Dermis microvascular lymphatic vessel endothelial cell (primary cell): Measurements from ENCODE around the gene C16orf74. TPM values are rescaled to one million over a fixed set of nuclear protein-coding genes. Genes with fewer than 3 reads are reported as not detected.

Experiments used
- DNase-seq, 2 donors: peaks; one replicate each; pipeline versions ENCODE4 v3.0.0 to v3.0.0-alpha.2; 2010; ENCODE audit warnings: low read depth in 2 of 2
- total RNA-seq: library from RNA; depleted of rRNA; stranded (reverse); fragments of >200 nt; gene quantifications from 2 replicates; pipeline ENCODE4 v1.2.1, GENCODE V29; 2014

C16orf74 gene
- total RNA-seq, 1 donor from 2014 or later, result 9.6 TPM

DNA sequence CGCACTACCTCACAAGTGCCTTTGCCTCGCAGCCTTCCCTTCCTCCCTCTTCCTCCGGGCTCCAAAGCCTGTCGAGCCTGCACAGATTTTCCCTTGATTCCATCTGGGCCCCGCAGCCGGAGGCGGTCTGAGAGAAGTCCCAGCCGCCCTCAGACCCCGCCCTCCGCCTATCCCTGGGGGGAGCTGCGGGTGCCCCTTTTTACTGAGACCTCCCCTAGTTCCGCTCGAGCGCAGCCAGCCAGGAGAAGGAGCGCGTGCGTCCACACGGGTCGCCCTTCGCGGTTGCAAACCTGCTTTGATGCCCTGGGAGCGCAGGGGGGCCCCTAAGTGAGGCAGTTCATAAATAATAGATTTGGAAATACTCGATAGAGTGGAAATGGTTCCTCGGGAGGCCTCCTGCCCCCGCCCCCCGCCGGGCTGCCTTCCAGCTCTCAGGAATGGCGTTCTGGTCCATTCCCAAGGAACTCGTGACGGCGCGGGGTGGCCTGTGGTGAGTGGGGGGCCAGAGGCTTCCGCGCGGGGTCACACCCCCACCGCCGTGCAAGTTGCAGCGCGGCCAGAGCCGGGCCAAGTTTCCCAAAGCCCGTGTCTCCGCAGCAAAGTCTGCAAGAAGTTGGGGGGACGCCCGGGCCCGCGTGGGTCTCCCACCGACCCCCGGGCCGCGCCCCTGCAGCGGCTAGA, 610 bp downstream of the C16orf74 start:
- peak in 1 of 2 donors; percentile 34 for DNase-seq

DNA sequence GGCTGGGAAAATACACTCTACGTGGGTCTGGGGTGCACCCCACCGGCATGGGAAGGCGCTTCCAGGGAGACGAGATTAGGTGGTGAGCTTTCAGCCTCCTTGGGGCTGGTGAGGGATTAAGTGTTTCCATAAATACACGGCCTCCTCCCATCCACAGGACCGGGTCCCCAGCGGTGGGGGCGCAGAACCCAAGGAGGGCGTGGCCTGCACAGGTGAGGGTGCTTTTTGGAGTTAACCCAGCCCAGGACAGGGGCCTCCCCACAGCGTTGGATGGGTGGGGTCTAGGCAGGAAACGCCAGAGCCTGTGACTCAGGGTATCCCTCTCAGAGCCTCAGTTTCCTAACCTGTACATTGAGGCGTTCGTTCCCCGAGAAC, 1.1 kb downstream of the C16orf74 start:
- DNase-seq, result no peak

DNA sequence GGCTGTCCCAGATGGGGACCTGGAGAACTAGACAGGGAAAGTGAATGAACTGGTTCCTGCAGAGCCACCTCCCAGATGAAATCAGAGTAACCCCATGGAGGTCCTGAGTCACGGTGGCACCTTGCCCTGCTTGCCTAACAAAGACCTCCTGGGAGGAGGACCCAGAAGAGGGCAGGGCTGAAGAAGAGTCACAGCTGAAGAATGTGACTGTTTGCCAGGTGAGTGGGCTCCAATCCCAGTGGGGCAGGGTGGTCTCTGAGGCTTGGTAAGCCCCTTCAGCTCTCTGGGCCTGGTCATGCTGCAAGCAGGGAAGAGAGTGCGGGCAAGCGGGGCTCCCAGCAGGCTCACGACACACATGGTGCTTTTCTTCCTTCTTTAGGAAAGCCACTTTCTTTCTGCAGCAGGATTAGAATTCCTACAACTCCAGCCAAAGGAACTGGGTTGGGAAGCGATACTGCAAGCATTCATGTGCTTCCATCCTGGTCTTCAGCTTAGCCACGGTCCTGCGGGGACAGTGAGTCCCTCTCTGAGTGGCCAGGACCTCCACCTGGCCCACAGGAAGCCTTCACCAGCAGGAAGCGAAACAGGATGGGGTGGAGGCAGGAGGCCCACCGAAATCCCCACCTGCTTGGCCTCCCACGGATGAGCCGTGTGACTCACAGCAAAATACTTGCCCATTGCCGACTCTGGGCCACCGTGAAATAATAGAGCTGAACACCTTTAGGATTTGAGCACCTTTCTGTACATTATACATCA, 4.3 kb downstream of the C16orf74 start:
- no peak for DNase-seq

DNA sequence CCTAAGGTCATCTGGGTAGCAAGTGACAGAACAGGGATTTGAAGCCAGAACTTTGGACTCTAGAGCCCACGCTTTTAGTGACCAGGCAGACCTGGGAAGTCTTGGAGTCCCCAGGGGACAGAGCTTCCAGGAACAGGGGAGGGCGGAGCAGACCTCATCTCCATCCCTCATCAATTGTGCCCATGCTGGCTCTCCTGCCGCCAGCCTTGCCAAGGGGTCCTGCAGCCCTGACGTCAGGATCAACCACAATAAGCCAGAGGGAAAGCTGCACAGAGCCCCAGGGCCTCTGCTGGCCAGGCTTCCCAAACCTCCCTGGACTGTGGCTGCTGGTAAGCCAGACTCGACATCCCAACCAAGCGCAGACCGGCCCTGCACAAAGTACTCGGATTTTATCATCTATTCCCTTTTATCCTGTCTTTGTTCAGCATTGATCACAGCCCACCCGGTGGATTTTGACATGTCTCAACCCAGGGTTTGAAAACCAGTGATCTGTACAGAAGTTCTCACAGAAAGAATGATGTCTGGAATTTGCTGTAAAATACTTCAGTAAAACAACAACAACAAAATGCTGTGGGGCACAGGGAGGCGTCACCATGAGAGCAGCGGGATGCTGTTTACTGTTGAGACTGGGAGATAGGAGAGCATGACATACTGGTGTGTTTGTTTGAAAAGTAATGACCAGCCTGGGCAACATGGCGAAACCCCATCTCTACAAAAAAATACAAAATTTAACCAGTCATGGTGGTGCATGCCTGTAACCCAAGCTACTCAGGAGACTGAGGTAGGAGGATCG, 11.8 kb downstream of the C16orf74 start:
- no peak for DNase-seq

DNA sequence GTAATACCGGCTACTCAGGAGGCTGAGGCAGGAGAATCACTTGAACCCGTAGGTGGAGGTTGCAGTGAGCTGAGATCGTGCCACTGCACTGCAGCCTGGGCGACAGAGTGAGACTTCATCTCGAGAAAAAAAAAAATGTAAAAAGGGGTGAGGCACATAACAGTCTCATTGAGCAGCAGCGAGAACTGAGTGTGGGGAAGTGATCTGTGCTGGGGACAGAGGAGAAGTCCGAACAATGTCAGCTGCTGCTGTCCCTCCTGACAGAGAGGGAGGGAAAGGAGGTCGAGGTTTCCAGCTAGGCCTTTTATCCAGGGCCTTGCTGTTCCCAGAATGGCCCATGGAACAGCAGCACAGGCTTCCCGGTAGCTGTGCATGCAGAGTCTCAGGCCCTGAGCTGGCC, 14.0 kb downstream of the C16orf74 start:
- no peak for DNase-seq

DNA sequence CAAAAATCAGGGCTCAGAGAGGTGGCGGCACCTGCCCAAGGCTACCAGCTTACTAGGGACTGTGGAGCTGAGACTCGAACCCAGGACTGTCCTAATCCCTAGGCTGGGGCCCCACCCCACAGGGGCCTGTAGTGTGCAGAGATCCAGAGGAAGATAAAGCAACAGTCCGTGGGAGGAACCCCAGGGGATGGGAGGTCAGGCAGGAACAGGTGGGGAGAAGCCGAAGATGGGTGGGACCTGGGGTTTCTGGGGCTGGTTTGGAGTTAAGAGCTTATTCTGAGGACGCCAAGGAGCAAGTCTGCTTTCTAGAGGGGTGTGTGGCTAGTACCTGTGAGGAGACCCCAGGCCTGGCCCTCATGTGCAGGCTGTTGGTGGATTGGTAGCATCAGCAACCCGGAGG, 14.9 kb downstream of the C16orf74 start:
- no peak for DNase-seq

DNA sequence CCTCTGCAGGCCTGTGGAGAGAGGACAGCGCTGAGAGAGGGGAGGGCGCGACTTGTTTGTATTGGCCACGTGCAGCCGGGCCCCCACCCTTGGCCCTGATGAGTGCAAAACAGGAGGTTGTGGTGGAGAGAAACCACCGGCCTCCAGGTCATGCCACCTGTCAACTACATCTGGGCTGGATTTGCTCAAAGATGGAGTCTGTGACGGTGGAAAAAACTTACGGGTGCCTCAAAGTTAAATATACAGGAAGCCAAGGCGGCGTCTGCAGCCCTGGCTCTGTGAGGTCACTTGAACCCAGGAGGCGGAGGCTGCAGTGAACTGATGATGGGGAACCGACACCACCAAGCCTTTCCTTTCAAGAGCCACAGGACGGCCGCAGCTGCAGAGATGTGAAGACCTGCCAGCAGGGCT, 15.7 kb downstream of the C16orf74 start:
- no peak for DNase-seq

DNA sequence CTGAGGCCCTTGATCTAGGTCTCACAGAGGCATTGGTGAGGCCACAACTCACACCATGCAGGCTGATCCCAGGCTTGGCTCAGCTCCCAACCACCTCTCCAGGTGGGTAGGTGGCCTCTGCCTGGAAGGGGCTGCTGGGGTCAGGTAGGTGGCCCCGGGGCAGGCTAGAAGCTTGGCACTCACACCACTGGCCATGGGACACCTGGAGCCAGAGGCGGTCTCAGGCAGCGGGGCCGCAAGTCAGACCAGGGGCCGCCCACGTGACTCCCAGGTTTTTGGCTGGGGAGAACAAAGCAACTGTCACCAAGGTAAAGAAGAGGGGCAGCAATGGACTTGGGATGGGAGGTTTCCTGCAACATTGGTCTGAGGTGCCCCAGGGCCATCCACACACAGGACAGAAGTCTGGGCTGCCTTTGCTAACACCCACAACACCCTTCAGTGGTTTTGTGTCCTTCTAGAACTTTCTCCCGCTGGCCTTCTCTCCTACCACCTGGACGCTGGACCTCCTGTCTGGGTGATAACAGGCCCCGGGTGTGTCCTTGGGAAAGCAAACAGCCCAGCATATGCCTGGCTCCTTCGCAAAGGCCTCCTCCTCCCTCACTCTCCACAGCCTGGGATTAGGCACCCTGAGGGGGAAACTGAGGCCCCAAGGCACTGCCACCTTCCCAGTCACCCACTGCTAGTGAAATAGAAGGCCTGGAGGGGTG, 16.4 kb downstream of the C16orf74 start:
- DNase-seq, result no peak

DNA sequence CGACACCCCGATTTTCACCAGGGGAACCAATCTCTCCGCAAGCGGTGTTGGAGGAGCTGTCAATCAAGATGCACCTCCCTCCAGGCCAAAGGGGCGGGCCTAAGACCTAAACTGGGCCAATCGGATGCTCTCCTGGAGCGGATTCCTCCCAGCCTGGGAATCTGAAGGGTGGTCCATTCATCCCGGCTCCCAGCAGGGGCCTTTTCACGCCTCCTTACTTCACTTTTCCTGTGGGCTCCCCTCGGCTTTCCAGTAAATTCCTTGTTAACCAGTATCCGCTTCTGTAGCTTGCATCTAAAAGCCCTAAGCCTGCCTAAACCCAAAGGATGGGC, 17.1 kb downstream of the C16orf74 start:
- no peak for DNase-seq

DNA sequence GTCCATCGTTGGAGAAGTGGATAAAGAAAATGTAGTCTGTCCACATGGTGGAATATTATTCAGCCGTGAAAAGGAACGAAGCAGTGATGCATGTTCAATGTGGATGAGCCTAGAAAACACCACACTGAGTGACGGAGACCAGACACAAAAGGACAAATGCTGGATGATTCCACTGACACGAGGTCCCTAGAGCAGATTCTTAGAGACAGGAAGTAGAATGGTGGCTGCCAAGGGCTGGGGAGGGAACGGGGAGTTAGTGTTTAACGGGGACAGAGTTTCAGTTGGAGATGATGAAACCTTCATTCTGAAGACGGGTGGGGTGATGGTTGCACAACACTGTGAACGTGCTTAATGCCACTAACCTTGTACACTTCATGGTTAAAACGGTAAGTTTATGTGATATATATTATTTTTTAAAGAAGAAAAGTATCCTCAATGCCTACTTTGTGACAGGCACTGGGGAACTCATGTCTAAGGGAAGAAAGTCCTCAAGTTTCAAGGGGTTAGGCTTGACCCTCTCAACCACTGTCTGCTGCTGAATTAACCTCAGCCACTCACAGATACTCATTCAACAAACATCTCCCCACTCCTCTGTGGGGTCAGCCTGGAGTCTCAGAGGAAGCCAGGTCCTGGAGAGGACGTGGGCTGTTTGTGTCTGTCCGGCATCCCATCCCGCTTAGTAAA, 17.6 kb downstream of the C16orf74 start:
- no peak for DNase-seq

DNA sequence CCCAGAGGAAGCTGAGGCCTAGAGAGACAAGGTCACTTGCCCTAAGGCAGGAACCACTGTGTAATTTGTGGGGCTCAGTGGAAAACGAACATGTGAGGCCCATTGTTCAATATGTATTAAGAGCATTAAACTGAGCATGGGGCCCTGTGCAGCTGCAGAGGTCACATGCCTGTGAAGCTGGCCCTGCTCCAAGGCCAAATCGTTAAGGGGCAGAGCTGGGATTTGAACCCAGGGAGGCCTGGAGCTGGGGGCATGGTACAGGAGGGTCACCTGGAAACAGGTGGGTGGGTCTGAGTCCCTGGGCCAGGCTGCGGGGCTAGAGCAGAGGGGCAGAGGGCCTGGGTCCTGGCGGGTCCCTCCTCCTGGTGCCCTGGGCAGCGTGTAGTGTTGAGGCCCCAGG, 19.7 kb downstream of the C16orf74 start:
- DNase-seq, result no peak

DNA sequence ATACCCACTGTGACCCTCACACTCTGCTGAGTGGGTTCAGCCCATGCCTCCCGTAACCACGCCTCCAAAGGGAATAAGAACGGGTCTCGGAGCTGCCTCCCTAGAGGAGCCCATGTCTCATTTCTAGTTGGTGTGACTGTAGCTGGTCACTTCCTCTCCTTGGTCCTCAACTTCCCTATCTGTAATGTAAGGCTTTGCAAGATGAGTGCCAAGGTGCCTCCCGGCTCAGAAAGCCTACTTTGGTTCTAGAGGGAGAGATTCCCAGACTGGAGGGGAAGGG, 20.8 kb downstream of the C16orf74 start:
- no peak for DNase-seq

DNA sequence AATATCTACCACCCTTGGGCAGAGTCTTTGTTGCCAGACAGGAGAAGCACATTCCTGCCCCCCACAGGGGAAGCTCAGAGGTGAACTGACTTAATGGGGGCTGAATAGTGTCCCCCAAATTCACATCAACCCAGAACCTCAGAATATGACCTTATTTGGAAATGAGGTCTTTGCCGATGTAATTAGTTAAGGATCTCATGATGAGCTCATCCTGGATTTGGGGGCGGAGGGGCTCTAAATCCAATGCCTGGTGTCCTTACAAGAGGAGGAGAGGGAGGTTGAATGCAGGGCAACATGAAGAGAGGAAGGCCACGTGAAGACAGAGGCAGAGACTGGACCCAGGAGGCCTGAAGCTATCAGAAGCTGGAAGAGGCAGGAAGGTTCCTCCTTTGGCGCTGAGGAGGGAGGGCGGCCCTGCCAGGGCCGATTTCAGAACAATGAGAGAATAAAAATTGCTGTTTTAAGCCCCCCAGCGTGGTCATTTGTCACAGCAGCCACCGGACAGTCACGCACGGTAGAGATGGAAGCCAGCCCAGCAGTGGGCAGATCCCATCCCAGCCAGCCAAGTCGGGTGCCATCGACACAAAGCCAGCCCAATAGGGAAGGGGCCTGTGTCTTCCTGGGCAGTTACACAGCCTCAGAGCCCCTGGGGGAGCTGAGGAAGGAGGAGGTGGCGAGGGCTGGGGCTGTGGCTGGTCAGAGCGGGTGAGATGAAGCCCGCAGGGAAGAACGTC, 21.3 kb downstream of the C16orf74 start:
- DNase-seq, result no peak

DNA sequence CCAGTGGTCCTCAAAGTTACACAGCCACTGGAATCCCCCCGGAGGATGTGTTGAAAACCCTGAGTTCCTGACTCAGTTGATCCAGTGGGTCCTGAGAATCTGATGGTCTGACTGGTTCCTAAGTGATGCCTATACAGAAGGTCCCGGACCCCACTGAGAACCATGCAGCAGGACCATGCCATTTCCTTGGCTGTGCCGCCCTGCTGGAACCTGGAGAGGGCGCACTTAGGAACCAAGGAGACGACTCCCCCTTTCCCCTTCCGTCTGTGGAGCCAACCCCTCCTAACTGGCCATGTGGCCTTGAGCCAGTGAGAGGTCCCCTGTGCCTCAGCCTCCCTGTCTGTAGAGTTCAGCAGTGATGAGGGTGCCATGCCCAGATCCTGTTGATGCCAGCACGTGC, 22.0 kb downstream of the C16orf74 start:
- DNase-seq, result no peak

DNA sequence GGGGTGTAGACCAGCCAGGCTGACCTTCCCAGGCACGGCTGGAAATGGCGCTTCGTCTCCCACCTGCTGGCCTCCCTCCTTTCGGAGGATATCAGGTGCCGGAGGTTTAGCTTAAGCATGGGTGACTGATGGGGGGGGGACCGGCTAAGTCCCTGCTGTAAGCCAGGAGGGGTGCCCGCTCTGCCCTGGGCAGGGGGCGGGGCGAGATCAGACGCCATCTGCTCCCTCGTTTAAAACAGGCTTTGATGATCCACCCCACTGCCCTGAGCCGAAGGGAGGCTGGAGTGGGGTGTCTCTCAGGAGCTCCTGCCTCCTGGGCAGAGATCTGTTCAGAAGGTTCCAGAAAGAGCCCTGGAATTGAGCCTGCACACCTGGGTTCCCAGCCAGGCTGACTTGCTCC, 26.0 kb downstream of the C16orf74 start:
- no peak for DNase-seq

DNA sequence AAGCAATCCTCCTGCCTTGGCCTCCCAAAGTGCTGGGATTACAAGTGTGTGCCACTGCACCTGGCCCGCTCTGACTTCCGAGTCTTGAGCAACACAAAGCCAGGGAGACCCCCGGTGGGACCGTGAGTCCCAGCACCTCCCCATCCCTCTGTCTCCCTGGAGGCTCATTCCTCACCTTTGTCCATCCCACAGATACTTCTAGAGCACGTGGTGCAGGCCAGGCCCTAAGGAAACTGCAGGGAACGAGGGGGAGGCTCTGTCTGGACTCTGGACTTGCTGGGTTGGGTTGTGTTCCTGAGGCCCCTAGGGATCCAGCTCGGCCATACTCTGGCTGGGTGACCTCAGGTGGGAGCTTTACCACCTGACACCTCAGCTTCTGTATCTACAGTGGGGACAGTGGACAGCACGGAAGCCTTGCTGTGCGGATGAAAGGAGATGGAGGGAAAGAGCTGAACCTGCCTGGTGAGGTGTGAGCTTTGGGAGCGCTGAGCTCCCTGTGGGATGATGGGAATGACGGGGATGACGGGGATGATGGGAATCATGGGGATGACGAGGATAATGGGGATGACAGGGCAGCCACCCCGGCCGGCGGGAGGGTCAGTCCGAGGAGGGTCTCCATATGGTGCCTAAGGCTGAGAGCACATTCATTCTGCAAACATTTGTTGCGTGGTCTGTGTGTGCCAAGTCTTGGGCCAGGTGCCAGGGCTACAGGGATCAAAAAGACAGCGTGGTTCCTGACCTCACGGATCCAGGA, 26.6 kb downstream of the C16orf74 start:
- no peak for DNase-seq

DNA sequence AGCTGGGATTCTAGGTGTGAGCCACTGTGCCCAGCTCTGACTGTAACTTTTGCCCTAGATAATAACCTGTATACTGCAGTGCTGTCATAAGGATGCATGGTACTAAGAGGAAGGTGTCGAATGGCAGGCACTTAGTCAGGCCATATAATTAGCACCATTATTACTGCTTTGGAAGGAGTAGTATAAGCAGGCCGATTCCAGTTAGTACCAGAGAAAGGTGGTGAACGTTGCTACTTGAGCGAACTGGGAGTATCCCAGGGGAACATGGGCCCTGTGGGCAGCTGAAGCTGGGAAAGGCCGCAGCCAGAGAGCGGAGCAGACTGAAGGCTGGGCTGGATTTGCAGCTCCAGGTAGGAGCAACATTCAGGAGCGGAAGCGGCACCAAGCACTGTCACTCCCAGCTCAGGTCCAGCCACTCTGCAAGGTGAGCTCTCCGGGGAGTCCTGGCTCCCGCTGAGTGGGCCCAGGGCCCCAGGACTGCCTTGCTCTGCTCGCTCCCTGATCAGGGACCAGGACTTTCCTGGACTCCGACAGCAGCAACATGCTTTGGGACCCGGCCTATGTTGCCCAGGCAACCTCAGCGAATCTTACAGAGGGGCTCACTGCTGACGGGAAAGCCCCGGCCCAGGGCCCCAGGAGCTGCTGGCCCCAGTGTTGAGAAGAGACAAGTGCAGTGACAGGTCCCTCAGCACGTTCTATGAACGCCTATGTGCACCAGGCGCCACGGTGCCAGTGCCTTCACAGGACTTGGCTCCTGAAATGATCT, 28.6 kb downstream of the C16orf74 start:
- DNase-seq, result no peak

DNA sequence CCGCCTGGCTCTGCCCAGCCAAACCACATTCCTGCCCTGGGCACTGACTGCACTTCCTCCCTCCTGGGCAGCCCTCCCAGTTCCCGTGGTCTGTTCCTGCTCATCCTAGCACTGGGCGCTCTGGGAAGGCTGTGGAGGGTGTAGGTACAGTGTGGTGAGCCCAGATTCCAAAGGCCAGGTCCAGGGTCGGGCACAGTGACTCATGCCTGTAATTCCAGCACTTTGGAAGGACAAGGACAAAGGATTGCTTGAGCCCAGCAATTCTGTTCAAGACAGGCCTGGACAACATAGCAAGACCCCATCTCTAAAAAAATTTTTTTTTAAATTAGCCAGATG, 30.6 kb downstream of the C16orf74 start:
- DNase-seq, result no peak

DNA sequence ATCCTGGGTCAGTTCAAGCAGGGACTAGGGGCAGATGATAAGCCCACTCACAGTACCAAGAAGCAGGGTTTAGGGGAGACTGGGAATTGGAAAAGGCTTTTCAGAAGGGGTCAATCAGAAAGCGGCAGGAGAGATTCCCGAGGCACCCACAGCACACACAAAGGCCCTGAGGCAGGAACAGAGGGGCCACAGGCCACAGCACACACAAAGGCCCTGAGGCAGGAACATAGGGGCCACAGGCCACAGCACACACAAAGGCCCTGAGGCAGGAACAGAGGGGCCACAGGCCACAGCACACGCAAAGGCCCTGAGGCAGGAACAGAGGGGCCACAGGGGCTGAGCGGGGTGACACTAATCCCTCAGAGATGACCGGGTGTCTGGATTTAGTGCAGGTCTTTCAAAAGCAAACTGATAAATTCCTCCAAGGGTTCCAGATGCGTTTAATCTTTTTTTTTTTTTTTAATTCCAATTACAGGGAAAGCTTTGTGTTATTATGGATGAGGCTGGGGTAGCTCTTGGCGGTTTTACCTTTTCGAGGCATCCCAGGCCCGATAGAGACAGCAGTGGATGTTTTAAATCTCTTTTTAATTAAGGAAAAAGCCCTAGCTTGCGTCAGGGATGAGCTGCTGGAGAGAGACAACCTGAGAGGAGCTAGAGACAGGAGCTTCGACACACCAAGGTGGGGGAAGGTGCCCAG, 31.1 kb downstream of the C16orf74 start:
- DNase-seq, result no peak
